Measurements from ENCODE around the gene IL1RN.
A peak's percentile ranks its signal among the peaks of the same experiment; 100 is the strongest.
"Not testable (repeated sequence)": the region's sequence is repeated elsewhere in the genome, so short reads cannot be mapped to it uniquely, and the experiment has no call there.

Gene IL1RN, protein sequence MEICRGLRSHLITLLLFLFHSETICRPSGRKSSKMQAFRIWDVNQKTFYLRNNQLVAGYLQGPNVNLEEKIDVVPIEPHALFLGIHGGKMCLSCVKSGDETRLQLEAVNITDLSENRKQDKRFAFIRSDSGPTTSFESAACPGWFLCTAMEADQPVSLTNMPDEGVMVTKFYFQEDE

DNA sequence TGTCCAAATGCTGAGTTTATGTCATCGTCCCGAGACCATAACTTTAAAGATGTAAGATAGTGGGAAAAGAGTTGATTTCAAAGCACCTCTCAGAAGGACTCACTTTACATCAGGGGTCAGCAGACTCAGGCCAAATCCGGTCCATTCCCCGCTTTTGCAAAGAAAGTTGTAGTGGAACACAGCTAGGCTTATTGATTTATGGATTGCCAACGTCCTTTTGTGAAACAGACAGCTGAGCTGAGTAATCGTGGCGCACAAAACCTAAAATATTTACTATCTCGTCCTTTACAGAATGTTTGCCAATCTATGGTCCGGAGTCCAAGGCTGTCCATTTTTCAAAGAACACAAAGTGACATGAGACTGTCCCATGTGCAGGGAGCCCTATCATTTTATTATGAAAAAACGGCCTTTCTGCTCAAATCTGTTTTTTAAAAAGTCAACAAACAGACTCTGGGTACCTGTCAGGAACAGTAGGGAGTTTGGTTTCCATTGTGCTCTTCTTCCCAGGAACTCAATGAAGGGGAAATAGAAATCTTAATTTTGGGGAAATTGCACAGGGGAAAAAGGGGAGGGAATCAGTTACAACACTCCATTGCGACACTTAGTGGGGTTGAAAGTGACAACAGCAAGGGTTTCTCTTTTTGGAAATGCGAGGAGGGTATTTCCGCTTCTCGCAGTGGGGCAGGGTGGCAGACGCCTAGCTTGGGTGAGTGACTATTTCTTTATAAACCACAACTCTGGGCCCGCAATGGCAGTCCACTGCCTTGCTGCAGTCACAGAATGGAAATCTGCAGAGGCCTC lies at the start of gene IL1RN:
Gene IL1RN (plus strand): TSS at position 754 of the 801 bp plus-strand sequence. CDS start 27 bp downstream, at position 781.
- peak; percentile 93 to 98 (median 96) for DNase-seq

DNA sequence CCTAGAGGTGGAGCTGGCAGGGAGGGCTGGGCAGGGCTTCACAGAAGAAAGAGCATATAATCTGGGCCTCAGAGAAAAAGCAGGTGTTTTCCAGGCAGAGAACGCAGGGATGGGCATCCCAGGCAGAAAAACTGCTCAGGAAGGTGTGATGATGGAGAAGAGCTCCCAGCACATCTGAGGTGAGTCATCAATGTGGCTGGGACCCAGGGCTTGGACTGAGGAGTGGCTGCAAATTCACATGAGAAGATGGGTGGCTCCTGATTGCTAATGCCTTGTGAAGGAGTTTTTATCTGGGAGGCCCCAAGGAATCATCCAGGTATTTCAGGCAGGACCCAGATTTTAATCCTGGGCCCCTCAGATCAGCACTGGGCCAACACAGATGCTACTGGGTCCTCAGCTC lies 49.5 kb upstream of the IL1RN start:
- no peak for DNase-seq

DNA sequence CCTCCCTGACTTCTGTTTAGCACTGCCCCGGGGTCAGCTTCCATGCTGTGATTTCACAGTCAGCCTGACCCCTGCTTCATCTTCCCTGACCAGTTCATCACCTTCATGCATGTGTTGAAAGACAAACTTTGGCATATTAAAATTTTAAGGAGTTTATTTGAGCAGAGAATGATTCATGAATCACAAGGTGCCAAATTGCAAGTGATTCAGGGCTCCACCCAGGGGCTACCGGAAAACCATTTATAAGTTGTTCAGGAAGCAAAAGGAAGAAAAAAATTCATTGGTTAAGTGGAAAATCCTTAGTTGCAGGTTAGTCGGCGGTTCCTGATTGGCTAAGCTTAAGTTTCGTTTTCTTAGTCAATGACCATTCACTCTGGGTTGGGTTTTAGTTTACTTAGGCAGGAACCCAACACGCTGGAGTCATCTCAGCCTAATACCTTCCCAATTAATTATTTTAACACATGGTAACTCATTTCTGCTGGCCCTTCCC lies 49.0 kb upstream of the IL1RN start:
- DNase-seq = peak; percentile 68 to 88 (median 74)

DNA sequence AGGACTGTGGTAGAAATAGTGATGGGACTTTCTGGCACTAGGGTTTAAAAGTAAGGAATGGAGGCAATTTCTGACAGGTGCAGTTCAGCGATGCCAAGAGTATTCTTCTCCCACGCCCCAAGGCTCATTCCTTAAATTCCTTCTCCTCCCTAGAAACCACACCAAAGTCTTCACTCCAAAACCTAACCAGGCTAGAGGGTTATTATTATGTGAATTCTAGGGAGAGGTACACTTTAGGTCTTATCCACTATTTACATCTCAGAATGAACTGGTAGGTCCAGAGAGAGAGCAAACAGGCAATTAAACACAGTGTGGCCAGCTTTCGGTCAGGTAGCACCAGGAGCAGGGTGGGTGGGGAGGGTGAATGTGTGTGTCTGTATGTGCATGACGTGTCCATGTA lies 48.3 kb upstream of the IL1RN start:
- no peak for DNase-seq

DNA sequence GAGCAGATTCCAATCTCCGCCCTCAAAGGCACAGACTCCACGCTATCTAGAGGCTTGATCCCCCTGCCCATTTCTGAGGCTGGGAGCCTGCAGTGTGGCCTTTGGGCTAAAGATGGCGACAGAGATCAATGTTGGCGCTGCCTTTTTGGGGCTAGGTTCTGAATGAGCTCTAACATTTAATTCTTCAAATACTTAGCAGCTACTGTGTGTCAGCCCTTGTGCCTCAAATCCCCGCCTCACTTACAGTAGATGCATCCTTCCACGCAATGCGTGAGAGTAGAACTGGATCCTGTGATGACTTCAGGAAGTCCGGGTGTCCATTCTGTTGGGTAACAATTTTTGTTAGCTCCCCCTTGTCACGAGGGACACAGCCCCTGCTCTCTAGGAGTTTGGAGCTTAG lies 47.3 kb upstream of the IL1RN start:
- DNase-seq = peak; percentile 77 to 82 (median 81)

DNA sequence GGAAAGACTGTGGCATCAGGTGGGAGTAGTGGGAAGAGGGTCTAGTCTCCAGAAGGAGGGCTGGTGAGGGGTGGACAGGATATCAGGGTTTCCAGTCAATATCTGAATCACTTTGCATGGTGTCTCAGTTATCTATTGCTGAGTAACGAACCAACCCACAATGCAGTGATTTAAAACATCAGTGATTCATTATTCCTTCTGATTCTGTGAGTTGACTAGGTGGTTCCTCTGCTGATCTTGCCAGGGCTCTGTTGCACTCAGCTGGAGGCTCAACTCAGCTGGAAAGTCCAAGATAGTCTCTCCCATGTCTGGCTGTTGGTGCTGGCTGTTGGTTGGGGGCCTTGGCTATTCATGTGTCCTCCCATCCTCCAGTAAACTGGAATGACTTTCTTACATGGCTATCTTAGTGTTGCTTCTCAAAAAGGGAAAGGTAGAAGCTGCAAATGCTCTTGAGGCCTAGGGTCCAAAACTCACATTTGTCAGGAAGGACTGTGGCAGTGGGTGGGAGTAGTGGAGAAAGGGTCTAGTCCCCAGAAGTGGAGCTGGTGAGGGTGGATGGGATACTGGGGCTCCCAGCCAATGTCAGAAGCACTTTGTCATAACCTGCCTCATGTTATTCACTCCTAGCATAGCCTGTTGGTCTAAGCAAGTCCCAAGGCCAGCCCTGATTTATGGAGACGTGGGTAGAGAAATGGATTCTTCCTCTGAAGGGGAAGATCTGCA lies 45.7 kb upstream of the IL1RN start:
- peak; percentile 79 to 93 (median 87) for DNase-seq

DNA sequence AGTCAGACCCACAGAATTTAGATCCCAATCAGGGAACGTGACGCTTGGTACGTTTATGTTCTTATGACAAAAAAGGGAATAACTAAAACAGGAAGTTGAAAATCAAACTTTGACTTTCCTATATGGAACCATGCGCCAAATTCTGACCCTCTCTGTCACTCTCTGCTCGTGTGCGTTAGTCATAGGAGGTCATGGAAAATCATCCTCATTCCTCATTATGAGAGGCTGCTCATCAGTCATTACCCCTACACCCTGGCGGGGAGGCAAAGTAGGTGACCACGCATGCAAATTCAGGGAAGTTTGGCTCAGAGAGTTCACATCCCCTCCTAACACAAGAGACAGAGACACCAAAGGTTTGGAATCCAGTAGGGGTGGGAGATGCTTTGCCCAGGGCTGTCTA lies 44.1 kb upstream of the IL1RN start:
- DNase-seq = peak; percentile 95 to 99 (median 98)

DNA sequence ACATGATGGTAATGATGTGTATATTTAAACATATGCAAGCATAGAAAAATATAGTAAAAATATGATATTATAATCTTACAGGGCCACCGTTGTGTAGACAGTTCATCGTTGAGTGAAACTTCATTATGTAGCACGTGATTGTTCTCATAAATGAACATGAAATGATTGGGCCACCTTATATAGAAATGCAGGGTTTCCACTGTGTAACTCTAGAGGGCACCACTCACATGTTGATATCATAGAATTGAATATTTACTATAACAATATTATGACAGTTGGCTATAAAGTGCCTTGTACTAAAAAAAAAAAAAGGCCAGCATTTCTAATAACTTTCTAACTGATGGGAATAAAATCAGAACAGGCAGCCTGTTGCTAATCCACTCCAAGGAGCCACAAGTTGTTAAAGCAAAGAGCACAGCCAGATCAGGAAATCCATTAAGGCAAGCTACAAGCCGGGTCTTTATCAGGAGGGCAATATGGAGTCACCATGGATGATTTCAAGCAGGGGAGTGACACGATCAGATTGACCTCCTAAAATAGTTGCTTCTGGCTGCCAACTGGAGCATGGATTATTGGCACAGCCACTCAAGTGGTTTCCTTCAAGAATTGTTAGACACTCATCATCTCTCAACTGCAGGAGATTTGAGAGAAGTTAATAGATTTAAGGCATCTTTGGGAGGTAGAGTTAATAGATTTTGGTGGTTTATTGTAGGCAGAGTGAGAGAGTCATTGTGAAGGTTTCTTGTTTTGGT lies 43.0 kb upstream of the IL1RN start:
- DNase-seq = peak; percentile 53 to 81 (median 75)

DNA sequence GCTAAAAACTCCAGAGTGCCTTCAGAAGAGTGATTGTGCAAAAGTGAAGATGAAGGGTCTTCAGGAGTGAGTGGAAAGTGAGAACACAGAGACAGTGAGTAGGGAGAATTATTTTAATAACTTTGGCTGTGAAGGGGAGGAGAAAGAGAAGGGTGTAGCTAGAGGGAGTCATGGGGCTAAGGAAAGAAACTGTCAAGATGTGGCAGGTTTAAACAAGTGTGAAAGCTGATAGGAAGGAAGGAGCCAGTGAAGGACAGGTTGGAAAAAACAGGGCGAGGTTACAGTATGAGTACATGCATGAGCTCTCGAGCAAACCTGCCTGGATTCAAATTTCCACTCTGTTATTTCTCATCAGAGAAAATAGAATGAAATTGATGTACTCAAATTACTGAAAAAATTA lies 41.9 kb upstream of the IL1RN start:
- DNase-seq = no peak

DNA sequence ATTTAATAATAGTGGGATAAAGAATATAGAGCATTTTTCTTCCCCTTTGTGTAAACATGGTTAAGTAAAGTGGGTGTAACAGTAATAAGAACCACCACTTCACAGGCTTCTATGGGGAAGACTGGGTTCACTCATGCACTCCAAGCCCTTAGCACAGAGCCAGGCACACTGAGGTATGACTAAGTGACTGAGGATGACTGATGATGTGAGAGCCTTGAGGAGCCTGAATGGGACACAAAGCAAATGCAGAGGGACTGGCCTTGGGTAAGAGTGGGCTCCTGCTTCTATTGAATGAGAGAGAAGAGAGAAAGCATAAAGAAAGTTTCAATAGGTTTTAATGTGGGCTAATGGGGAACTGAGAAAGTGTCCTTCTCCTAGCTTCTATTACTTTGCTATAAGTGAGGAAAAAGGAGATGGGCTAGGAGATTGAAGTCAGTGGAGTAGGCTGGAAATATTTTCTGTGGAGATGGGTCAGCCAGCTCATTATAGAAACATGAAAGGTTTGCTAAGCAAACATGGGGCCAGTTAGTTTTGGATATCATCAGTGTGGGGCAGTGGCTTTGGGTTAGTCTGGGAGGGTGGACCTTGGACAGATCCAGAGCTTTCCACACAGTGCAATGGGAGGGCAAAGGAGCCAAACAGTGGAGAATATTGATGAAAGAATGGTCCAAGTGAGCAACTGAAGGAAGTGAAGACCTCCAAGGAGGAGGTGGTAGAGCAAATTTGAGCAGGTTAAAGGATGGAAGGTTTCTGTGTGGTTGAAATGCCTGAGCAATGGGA lies 39.0 kb upstream of the IL1RN start:
- peak in 1 of 3 donors; percentile 49 for DNase-seq

DNA sequence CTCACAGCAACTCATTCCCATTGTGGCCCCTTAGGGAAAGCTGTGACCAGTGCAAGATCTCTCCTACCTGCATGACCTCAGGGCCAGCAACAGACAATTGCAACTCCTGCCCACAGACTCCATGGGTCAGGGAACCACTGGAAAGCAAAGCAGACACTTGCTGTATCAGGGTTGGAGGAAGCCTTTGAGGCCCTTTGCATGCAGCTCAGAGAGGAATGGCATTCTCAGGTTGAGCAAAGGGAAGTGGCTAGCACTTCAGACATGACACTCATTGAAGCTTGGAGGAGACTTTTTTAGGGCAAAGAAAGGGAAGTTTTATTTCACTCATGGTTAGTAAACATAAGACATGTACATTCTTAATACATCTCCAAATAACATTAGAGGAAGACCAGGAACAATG lies 37.5 kb upstream of the IL1RN start:
- DNase-seq = peak; percentile 51 to 65 (median 59)

DNA sequence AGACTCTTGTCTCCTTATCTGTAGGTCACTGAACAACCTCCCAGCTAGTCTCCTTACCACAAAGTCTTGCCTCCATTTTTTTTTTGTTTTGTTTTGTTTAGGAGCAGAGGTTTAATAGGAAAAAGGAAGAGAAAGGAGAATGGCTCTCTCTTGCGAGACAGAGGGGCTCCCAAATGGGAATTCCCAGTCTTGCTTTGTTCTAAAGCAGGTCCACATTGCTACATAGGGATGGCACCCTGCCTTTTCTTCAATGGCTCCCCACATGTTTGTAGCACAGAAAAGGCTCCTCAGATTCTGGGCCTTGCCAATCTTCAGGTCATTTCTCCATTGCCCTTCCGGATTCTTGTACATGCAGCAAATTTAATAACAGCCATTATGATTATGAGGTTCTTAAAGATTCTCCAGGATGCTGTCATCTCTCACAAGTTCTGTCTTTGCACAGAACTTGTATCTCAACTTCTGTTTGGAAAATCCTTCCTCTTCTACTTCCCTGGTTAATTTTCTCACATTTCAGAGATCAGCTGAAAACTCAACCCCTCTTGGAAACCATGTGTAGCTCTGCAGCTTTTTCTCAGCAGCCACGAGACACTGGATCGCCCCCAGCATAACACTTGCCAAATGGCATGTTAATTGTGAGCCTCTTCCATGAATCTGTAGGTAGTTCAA lies 36.0 kb upstream of the IL1RN start:
- peak; percentile 58 to 64 (median 64) for DNase-seq

DNA sequence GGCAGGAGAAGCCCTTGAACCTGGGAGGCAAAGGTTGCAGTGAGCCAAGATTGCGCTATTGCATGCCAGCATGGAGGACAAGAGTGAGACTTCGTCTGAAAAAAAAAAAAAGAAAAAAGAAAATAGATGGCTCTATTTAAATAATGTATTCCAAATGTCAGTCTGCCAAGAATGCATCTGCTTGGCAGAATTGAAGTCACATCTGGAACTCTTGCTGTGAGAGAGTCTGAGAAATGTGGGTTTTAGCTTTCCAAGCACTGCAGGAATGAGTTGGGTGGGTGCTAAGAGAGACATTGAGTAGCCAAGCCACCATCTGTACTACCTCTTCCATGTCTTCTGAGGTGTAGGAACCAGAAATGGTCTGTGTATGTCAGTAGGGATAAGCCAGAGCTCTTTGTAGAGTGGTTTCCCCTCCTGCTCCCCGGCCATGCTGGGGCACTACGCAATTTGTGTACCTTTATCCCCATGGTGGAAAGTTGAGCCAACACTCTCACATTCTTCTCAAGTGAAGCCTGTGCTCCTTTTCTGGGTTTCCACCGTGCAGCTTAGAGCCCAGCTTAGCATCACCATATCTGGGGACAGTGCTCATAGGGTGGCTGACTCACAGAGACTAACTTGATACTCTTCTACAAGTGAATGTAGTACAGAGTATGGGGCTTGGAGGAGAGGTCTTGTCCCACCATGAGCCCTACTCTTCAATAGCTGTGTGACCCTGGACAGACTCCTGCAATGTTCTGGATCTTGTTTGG lies 34.4 kb upstream of the IL1RN start:
- DNase-seq = no peak

DNA sequence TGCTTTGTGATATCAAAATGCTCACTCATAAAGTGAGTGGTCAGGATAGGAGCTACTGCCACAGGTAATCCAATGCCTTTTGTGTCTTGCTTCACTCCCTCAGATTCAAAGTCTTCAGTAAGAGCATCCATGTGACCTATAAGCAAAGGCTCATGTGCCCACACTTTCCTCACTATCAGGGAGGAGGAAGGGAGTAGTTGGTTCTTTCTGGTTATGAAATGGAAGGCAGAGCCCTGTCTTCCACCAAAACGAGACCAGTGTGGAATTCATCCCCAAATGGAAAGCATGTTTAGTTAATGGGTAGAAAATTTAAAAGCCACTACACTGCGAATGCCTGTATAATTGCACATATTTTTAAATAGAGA lies 33.8 kb upstream of the IL1RN start:
- DNase-seq = no peak

DNA sequence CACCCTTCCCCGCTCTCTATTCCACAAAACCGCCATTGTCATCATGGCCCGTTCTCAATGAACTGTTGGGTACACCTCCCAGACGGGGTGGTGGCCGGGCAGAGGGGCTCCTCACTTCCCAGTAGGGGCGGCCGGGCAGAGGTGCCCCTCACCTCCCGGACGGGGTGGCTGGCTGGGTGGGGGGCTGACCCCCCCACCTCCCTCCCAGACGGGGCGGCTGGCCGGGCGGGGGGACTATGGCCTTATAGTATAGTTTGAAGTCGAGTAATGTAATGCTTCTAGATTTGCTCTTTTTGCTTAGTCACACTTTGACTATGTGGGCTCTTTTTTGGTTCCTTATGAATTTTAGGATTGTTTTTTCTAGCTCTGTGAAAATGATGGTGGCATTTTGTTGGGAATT lies 31.1 kb upstream of the IL1RN start:
- not testable (repeated sequence) for DNase-seq

DNA sequence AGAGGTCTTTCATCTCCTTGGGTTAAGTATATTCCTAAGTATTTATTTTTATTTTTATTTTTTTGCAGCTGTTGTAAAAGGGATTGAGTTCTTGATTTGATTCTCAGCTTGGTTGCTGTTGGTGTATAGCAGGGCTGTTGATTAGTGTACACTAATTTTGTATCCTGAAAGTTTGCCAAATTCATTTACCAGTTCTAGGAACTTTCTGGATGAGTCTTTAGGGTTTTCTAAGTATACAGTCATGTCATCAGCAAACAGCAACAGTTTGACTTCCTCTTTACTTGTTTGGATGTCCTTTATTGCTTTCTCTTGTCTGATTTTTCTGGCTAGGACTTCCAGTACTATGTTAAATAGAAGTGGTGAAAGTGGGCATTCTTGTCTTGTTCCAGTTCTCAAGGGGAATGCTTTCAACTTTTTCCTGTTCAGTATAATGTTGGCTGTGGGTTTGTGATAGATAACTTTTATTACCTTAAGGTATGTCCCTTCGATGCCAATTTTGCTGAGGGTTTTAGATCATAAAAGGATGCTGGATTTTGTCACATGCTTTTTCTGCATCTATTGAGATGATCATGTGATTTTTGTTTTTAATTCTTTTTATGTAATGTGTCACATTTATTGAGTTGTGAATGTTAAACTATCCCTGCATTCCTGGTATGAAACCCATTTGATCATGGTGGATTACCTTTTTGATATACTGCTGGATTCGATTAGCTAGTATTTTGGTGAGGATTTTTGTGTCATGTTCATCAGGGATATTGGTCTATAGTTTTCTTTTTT lies 30.4 kb upstream of the IL1RN start:
- DNase-seq = peak in 2 of 3 donors; percentile 76 to 84

DNA sequence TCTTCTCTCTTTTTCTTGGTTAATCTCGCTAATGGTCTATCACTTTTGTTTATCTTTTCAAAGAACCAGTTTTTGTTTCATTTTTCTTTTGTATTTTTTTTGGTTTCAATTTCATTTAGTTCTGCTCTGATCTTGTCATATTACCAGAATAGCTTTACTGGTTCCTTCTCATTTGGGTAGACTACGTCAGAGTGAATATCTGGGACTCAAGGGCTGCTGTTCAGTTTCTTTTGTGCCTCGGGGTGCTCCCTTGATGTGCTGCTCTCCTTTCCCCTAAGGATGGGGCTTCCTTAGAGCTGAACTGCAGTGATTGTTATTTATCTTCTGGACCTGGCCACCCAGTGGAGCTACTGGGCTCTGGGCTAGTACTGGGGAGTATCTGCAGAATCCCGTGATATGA lies 29.4 kb upstream of the IL1RN start:
- DNase-seq = peak in 2 of 3 donors; percentile 58 to 78

DNA sequence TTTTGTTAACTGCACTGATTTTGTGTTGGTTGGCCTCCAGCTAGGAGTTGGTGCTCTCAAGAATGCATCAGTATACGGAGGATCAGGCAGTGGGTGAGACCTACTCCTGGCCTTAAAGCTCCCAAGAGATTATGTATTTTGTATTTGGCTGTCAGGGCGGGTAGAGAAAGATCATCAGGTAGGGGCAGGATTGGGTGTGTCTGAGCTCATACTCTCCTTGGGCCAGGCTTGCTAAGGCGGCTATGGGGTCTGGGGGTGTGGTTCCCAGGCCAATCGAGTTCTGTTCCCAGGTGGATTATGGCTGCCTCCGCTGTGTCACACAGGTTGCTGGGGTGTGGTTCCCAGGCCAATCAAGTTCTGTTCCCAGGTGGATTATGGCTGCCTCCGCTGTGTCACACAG lies 28.9 kb upstream of the IL1RN start:
- no peak for DNase-seq

DNA sequence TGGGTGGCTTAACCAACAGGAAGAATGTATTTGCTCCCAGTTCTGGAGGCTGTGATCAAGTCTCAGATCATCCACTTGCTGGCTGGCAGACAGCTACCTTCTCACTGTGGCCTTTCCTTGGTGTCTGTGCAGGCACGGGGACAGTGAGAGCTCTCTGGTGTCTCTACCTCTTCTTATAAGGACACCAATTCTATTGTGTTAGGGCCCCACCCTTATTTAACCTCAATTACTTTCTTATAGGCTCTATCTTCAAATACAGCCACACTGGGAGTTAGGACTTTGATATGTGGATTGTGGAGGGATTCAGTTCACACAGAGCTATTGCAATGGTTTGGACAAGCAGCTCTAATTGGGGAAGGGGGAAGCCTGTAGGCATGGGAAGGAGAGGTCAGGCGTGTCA lies 25.3 kb upstream of the IL1RN start:
- no peak for DNase-seq

DNA sequence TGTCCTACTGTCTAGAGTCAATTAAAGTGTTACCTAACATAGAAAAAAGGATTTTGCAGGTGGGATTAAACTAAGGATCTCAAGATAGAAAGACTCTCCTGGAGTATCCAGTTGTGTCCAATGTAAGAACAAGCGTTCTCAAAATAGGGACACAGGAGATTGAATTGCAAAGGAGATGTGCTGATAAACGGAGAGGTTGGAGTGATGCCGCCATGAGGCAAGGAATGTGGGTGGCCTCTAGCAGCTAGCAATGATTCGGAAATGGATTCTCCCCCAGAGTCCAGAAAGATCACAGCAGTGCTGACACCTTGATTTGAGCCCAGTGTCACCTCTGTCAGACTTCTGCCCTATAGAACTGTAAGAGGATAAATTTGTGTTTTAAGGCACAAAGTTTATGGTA lies 24.1 kb upstream of the IL1RN start:
- DNase-seq = no peak

Data from suppressor macrophage treated with lipopolysaccharide for 1 hour (primary cell).